Measurements from ENCODE around the gene NR3C2.

The NR3C2 gene

GRCh38 chr4:148353571-148353970 lies 88.6 kb downstream of the NR3C2 start:
- DNase-seq (ENCODE audit: low spot score), result no peak
- TF ChIP-seq CTCF (IDR thresholded peaks at IDR 0.05; ENCODE audit: extremely low read depth, missing control alignments), result no peak

- TF ChIP-seq CTCF (IDR thresholded peaks at IDR 0.05; ENCODE audit: extremely low read depth, missing control alignments), result no peak
These were observed 93.1 kb downstream of the NR3C2 start for GRCh38 chr4:148349153-148349552.

GRCh38 chr4:148346657-148347056 lies 95.6 kb downstream of the NR3C2 start:
- DNase-seq (ENCODE audit: low spot score), result no peak
- no peak for TF ChIP-seq CTCF (IDR thresholded peaks at IDR 0.05; ENCODE audit: extremely low read depth, missing control alignments)

More at GRCh38 chr4:148349153-148349552, 93.1 kb downstream of the NR3C2 start:
- DNase-seq (ENCODE audit: low spot score), result no peak

GRCh38 chr4:148345509-148345908 lies 96.7 kb downstream of the NR3C2 start:
- no peak for DNase-seq (ENCODE audit: low spot score)
- no peak for TF ChIP-seq CTCF (IDR thresholded peaks at IDR 0.05; ENCODE audit: extremely low read depth, missing control alignments)

- TF ChIP-seq CTCF (IDR thresholded peaks at IDR 0.05; ENCODE audit: extremely low read depth, missing control alignments), result no peak
- DNase-seq (ENCODE audit: low spot score), result no peak
These were observed 97.3 kb downstream of the NR3C2 start for GRCh38 chr4:148344941-148345340.

- DNase-seq (ENCODE audit: low spot score), result no peak
- no peak for TF ChIP-seq CTCF (IDR thresholded peaks at IDR 0.05; ENCODE audit: extremely low read depth, missing control alignments)
These were observed 97.9 kb downstream of the NR3C2 start for GRCh38 chr4:148344352-148344751.

GRCh38 chr4:148341980-148342800 lies 100.0 kb downstream of the NR3C2 start:
- TF ChIP-seq CTCF (IDR thresholded peaks at IDR 0.05; ENCODE audit: extremely low read depth, missing control alignments), result no peak

More at GRCh38 chr4:148341980-148342800, 100.0 kb downstream of the NR3C2 start:
- no peak for DNase-seq (ENCODE audit: low spot score)
